Activated gamma-delta T cell (primary cell): ENCODE measurements around the gene NCOA1.
"Not testable (repeated sequence)": the region's sequence is repeated elsewhere in the genome, so short reads cannot be mapped to it uniquely, and the experiment has no call there.

Experiments
- DNase-seq: peaks from one replicate; lab custom pipeline; 2025; lab: John Stamatoyannopoulos, UW

NCOA1 gene

DNA sequence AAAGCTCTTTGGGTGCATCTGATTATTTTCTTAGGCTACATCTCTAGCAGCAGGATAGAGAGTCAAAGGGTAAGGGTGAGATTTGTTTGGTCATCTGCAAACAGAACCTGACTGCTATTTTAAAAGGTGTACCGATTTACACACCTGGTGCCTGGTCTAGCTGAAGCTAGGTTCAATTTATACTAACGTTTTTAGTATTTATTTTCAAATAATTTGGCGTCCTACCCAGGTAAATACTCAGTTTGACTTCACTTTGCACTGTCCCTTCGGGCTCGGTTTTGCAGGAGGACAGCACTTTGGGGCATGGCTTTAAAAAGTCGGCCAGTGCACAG, 301.5 kb downstream of the NCOA1 start:
- DNase-seq: no peak

DNA sequence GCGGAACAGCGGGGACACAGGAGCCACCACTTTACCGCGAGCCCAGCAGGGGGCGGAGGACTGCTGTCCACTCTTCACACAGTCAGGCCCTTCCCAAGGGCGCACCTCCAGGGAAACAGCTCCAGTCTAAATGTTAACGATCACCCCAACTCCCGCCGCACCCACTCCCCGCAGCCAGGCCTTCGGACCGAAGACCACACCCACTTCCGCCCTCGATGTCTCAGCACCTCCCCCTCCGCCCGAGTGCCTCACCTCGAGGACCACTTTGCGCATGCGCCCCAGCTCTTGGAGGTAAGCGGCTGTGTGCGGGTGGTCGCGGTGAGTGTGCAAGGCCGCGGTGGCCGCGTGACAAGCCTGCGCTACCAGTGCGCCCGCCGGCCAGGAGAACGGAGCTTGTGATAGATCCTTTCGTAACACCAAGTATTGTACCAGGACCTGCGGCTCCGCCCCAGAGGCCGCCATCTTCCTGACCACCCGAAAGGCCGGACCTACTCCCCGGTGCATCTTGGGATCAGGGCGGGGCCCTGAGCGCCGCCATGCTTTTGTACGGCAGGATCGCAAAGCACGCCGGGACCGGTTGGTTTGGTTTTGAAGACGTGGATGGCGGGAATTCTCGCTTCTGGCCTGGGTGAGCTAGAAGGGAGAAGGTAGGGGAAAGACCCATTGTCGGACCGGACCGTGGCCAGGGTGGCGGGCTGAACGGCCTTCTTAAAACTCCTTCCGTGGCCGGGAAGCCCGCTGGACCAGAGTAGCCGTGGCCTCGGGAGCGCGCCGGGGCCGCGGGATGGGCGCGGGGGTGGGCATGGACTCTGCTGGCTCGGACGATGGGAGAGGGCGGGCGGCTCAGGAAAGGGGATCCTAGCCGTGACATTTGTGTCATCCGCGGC, 302.1 kb downstream of the NCOA1 start, which contains the start of the genes CENPO and PTRHD1:
Gene CENPO (plus strand): TSS at position 552 of the 887 bp plus-strand sequence. CDS start 495 bp downstream, outside the sequence.
Gene PTRHD1 (minus strand): TSS at position 518 of the 887 bp plus-strand sequence. CDS start 14 bp downstream, at position 504.
- DNase-seq: peak; percentile 78

DNA sequence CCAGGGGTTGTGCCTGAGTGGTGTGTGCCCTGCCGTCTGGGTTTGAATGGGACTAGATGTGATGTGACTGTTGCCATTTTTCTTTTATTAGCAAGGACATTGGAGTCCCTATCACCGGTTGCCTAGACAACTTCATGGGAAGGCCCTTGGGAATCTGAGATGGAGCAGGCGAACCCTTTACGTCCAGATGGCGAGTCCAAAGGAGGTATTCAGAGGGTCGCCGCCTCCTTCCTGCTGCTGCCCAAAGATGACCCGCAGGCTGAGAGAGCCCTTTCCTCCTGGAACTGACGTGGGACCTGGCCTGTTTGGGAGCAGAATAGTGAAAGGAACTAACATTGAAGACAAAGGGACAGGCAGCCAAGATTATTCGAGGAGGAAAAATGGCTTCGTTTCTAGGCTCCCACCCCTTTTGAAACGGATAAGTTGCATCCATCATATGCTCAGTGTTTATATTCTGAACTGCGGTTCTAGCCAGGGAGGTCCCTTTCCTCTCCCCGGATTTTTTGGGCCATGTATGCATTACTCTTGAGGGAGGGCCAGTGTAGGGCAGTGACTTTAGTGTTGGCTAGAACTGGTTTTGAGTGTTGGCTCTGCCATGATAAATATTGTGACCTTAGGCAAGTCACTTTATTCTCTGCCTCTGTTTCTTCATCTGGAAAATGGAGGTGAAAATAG, 302.8 kb downstream of the NCOA1 start:
- DNase-seq: no peak

DNA sequence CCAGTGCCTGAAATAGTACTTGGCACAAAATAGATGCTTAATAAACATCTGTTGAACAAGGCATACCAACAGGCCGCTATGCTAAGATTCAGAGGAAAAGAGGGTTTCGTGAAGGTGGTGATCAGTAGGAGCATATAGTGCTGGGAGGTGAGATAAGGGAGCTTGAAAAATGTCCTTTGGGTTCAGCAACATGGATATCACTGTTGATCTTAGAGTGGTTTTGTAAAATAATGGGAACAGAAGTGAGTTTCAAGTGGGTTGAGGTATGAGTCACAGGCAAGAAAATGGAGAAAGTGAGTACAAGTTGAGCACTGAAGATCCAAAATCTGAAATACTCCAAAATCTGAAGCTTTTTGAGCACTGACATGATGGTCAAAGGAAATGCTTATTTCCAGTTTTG, 306.6 kb downstream of the NCOA1 start:
- no peak for DNase-seq

DNA sequence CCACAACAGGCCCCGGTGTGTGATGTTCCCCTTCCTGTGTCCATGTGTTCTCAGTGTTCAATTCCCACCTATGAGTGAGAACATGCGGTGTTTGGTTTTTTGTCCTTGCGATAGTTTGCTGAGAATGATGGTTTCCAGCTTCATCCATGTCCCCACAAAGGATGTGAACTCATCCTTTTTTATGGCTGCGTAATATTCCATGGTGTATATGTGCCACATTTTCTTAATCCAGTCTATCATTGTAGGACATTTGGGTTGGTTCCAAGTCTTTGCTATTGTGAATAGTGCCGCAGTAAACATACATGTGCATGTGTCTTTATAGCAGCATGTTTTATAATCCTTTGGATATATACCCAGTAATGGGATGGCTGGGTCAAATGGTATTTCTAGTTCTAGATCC, 309.4 kb downstream of the NCOA1 start:
- not testable (repeated sequence) for DNase-seq

DNA sequence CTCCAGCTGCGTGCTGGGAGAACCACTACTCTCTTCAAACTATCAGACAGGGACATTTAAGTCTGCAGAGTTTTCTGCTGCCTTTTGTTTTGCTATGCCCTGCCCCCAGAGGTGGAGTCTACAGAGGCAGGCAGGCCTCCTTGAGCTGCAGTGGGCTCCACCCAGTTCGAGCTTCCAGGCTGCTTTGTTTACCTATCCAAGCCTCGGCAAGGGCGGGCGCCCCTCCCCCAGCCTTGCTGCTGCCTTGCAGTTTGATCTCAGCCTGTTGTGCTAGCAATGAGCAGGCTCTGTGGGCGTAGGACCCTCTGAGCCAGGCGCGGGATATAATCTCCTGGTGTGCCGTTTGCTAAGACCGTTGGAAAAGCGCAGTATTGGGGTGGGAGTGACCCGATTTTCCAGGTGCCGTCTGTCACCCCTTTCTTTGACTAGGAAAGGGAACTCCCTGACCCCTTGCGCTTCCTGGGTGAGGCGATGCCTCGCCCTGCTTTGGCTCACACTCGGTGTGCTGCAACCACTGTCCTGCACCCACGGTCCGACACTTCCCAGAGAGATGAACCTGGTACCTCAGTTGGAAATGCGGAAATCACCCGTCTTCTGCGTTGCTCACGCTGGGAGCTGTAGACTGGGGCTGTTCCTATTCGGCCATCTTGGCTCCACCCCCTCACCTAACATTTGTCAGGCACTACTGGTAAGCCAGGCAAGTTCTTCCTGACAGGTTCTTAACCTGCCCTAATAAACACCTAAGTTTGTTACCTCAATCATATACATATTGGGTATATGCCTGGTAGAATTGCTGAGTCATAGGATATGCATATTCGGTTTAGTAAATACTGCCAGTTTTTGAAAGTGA, 315.0 kb downstream of the NCOA1 start:
- DNase-seq: not testable (repeated sequence)

DNA sequence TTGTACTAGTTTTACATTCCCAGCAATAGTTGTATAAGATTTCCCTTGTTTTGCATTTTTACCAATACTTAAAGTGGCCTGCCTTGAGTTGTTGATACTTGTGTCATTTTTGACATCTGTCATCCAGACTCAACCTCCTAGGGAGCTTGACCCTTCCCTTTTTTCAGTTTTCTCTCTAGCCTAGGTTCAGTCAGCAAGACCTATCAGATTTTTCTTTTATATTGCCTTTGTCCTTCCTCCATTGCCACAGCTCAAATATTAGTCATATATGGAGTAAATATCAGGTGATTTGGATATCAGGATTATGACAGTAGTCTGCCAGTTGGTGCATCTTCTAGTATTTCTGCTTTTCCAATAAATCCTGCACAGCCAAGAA, 315.6 kb downstream of the NCOA1 start:
- no peak for DNase-seq

DNA sequence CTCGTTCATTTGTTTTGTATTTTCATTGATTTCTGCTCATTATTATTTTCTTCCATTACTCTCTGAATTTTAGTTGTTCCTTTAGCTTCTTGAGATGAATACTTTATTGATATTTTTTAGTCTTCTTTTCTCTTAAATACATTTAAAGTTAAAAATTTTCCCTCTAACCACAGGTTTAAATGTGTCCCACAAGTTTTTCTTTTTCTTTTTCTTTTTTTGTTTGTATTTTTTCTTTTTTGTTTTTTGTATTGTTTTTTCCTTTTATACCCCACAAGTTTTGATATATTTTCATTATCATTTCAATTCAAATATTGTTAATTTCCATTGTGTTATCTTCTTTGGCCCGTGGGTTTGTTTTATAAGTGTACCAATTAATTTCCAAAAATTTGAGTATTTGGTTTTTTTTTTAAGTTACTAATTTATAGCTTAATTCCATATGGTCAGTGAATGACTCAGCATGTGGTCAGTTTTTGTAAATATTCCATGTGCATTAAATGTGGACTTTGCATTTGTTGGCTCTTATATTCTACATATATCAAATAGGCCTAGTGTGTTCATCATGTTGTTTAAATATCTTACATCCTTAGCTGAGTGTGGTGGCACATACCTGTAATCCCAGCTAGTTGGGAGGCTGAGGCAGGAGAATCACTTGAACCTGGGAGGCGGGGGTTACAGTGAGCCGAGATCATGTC, 318.4 kb downstream of the NCOA1 start:
- no peak for DNase-seq

DNA sequence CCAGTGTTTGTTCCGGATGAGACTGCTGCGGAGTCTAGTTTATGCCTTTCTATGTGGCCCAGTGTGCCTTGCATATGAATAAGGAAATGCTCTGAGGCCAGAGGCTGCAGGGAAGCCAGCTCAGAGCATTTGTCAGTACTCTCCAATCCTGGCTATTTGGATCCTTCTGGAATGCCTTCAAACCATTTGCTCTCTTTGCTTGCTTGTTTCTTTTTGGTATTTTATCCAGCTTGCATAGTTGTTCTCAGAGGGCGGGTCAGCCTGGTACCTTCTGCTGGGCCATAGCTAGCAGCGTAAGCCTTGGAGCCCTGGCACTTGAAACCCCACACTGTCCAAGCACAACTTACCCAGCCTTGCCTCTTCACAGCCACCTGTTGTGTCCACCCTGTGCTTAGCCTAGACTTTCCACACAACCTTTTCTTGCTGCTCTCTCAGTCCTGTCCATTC, 322.7 kb downstream of the NCOA1 start:
- DNase-seq: no peak

DNA sequence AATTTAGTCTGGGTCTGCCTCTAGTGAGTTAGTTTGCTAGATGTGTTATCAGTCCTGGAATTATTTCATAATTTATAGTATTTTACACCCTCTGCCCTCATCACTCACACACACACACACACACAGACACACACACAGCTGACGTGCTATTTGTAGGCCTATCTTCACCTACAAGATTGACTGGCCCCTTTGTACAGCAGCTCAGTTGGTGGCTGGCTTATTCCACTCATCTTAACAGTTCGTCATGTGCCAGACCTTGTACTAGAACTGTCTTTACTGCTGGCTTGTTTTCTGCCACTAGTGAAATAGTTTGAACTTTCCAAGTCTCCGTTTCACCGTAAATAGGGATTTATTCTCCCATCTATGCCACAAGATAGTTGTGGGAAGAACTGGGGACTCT, 323.5 kb downstream of the NCOA1 start:
- no peak for DNase-seq

DNA sequence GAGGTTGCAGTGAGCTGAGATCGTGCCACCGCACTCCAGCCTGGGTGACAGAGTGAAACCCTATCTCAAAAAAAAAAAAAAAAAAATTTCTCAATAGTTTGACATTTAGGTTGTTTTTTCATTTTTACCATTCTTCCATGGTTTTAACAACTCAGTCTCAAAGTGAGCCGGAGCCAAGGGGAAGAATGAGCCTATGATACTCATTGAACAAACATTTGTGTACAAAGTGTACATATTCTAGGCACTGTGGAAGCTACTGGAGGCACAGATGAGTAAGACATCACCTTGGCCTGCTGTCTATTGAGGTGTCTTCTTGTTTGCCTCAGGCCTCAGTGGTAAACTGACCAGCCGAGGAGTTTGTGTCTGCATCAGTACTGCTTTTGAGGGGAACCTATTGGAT, 324.1 kb downstream of the NCOA1 start:
- no peak for DNase-seq

DNA sequence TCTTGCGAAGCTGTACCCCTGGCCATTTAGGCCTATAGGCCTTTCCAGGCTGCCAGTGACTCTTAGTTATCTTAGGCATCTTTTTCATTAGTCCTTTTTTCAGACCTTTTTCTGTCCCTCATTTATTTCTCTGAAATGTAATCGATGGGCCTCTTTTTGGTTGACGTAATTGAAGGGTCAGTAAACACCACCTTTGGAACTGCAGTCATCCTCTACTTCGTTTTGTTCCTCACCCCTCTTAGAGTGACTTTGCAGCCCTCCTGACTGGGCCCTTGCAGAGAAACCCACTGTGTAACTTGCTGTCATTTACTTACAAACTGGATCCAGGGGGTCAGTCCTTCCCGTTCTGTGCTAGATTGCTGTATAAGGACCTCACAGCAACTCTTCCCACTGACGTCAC, 325.4 kb downstream of the NCOA1 start:
- no peak for DNase-seq

DNA sequence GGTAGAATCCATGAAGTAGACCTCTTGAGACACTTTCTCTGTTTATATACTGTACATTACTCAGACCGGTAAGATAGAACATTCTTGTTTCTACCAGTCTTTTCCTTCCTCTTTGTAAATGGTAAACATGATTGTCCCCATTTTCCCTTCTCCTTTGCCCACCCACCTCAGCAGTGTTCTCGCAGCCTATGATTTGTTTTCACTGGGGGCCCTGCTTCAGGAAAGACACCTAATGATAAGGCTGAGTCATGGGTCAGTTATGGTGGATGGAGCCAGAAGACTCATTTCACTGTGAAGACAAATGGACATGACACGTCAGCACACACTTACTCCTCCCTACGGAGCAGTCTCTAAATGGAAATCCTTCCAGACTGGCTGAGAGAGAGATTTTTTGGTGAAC, 325.8 kb downstream of the NCOA1 start:
- DNase-seq: no peak

DNA sequence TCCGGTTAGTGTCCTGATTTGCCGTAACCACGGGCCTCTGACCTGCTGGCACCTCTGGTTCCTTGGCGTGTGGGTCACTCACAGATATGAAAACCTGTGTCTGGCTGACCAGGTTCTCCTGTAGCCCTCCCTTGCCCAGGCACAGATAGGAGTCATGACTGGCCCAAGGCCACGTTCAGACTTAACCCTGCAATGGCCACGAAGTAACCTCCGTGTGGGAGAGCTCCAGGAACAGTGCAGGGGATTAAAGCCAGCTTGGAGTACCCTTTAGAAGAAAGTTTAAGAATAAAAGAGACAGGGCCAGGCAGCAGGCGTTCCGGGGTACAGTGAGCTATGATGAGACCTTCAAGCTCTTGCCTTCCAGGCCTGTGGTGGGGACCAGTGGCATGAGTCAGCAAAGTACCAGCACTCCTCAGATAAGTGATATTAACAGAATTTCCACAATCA, 327.7 kb downstream of the NCOA1 start:
- no peak for DNase-seq

DNA sequence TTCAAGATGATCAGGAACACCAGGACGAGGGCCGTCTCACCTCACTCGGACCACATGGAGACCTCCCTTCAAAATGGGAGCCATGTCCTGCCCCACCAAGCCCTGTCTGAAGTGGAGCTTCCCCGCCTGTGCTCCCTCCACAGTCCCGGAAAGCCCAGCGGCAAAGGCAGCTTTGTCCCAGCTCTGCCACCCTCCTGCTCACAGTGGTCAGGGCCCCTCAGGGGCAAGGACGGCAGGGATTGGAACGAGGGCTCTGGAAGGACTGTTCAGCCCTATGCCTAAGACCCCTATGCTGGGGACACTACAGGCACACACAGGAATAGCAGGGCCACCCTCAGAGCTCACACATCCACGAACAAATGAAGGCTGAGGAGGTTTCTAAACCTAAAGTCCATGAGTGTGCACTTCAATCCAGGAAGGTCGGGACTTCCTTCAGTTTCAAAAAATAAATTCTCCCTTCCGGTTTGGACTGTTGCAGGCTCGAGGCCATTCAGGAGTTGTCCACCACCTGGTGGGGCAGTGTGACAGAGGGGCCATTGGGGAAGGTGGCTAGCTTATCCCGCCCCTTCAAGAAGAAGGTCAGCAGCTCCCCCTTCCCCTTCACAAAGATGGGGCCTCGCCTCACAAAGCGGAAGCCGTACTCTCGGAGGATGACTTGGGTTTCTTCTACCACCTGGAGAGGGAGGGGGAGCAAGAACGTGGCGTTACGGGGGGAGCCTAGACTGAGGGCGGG, 328.6 kb downstream of the NCOA1 start:
- no peak for DNase-seq

DNA sequence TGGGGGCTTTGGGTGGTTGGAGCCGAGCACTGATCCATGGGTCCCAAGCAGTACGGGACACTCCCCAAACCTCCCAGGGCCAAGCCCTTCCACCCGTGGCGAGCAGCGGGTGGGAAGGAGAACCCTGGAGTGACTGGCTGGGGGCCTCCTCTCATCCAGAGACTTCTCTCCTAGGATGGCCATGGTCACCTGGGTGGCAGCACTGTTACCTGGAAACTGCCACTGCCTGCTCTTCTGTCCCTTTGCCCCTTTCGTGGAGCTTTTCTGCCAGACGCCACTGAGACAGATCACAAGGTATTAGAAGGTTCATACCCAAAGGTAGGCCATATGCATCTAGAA, 329.1 kb downstream of the NCOA1 start:
- no peak for DNase-seq
